Measurements from ENCODE around the gene SIPA1.

SIPA1 gene, protein sequence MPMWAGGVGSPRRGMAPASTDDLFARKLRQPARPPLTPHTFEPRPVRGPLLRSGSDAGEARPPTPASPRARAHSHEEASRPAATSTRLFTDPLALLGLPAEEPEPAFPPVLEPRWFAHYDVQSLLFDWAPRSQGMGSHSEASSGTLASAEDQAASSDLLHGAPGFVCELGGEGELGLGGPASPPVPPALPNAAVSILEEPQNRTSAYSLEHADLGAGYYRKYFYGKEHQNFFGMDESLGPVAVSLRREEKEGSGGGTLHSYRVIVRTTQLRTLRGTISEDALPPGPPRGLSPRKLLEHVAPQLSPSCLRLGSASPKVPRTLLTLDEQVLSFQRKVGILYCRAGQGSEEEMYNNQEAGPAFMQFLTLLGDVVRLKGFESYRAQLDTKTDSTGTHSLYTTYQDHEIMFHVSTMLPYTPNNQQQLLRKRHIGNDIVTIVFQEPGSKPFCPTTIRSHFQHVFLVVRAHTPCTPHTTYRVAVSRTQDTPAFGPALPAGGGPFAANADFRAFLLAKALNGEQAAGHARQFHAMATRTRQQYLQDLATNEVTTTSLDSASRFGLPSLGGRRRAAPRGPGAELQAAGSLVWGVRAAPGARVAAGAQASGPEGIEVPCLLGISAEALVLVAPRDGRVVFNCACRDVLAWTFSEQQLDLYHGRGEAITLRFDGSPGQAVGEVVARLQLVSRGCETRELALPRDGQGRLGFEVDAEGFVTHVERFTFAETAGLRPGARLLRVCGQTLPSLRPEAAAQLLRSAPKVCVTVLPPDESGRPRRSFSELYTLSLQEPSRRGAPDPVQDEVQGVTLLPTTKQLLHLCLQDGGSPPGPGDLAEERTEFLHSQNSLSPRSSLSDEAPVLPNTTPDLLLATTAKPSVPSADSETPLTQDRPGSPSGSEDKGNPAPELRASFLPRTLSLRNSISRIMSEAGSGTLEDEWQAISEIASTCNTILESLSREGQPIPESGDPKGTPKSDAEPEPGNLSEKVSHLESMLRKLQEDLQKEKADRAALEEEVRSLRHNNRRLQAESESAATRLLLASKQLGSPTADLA

DNA sequence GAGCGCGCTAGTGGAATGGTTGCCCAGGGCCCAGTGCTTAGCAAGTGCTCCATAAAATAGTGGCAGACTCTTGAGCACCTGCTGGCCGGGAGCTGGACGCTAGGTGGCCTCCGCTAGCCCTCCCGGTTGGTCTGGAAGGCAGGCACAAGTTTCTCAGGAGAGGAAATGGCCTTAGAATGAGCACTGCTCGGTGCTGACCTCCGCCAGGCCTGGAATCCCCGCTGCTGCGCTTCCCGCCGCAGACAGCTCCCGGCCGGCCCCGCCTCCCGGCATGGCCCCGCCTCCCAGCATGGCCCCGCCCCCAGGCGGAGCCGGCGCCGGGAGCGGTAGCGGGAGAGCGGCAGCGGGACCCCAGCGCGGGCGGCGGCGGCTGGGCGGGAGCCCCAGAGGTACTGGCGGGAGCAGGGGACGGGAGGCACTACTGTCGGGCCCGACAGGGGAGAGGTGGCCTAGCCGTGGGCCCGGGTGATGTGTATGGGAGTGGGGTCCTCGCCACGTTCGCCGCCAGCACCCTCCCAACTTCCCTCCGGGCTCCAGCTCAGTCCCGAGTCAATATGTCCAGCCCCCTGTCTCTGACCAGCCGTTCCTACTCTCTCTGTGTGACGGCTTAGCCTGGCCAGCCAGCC is at the start of gene SIPA1:
Gene SIPA1, plus strand, starts transcription at position 308 of the 626 bp plus-strand sequence. CDS start 2,821 bp downstream, outside the sequence.
- in situ Hi-C loops (cut with HindIII; ENCODE audit: low pct_unique_long_range_greater_than_20kb, low sequenced_read_pairs) = no loop called here
- DNase-seq (ENCODE audit: low read depth in 1 of 2, low spot score in 1 of 2) = peak in 1 of 2 experiments; percentile 73
- no peak for TF ChIP-seq JUND (IDR thresholded peaks at IDR 0.05; ENCODE audit: low read depth)

DNA sequence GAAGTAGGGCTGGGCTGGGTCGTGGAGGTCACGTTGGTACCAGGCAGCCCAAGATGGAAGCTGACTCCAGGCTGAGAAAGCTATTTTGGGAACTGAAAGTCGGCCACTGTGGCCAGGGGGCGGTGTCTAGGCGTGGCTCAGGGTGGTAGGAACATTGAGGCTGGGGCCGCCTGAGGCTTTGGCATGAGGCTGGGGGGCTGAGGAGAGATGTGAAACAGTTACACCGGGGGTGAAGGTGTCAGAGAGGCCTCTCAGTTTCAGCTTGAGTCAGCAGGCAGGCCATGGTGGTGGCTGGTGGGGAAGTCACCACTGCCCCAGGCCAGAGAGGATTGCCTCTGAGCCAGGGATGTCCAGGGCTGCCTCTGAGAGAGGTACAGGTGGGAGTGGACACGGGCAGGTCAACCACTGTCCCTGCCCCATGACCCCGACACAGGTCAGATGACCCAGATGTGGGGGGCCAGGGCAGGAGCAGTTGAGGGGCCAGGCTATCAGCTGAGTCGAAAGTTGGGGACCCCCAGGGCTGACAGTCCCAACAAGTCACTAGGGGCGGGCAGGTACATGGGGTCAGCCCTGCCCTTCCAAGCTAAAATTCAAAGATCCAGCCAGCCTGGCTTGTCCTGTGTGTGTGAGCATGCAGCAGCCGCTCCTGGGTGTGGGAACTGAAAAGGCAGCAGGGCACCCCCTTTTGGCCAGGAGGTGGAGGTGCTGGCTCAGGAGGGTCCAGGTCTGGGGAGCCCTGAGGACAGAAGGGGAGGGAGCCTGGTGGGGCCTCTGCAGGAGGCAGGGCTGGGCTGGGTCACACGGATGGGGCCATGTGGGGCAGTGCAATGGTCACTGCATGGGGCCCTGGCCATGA is 49.5 kb upstream of the SIPA1 start:
- peak; percentile 70 to 86 for DNase-seq (ENCODE audit: low read depth in 1 of 2, low spot score in 1 of 2)
- in situ Hi-C loops (cut with HindIII; ENCODE audit: low pct_unique_long_range_greater_than_20kb, low sequenced_read_pairs) = no loop called here
- TF ChIP-seq JUND (IDR thresholded peaks at IDR 0.05; ENCODE audit: low read depth) = no peak

DNA sequence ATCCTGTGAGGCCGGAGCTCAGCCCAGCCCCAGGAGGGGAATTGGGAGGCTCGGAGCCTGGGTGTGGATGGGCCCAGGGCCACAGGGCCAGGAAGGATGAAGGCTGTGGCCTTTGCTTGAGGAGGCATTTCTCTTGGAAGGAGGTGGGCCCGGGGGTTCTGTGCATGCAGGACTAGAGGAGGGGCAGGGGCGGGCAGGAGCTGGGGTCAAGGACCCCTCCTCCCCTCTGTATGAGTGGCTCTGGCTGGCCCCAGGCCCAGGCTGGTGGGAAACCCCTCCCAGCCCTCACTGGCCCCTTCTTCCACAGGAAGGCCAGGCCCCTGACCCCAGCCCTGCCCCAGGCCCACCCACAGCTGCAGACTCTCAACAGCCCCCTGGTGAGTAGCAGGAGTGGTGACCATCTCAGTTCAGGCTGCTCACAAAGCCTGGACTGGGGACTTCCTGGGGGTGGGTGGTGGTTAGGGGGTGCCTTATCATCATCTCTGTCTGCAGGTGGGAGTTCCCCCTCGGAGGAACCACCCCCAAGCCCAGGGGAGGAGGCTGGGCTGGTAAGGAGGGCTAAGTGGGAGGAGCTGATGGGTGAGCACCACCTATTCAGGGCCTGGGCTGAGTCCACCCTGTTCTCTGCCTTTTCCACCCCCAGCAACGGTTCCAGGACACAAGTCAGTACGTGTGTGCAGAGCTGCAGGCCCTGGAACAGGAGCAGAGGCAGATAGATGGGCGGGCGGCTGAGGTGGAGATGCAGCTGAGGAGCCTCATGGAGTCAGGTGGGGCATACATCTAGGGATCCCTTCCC is 48.3 kb upstream of the SIPA1 start:
- TF ChIP-seq JUND (IDR thresholded peaks at IDR 0.05; ENCODE audit: low read depth) = no peak
- no peak for DNase-seq (ENCODE audit: low read depth in 1 of 2, low spot score in 1 of 2)
- in situ Hi-C loops (cut with HindIII; ENCODE audit: low pct_unique_long_range_greater_than_20kb, low sequenced_read_pairs) = no loop called here

DNA sequence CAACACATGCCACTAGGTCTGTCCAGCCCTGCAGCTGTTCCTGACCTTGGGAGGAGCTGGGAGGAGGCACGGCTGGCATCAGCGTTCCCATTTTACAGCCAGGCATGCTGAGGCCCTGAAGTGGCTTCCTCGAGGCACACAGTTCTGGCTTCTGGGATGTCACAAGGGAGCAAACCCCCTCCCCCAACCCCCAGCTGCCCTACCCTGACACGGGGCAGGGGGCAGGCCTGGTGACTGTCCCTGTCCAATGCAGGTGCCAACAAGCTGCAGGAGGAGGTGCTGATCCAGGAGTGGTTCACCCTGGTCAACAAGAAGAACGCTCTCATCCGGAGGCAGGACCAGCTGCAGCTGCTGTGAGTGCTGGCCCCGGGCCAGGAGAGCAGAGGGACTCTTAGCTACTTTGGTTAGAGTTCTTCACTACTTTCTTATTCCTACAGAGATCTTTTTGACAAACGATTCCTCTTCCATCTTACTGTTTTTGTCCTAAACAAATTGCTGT is 47.6 kb upstream of the SIPA1 start:
- no peak for TF ChIP-seq JUND (IDR thresholded peaks at IDR 0.05; ENCODE audit: low read depth)
- in situ Hi-C loops (cut with HindIII; ENCODE audit: low pct_unique_long_range_greater_than_20kb, low sequenced_read_pairs) = no loop called here

DNA sequence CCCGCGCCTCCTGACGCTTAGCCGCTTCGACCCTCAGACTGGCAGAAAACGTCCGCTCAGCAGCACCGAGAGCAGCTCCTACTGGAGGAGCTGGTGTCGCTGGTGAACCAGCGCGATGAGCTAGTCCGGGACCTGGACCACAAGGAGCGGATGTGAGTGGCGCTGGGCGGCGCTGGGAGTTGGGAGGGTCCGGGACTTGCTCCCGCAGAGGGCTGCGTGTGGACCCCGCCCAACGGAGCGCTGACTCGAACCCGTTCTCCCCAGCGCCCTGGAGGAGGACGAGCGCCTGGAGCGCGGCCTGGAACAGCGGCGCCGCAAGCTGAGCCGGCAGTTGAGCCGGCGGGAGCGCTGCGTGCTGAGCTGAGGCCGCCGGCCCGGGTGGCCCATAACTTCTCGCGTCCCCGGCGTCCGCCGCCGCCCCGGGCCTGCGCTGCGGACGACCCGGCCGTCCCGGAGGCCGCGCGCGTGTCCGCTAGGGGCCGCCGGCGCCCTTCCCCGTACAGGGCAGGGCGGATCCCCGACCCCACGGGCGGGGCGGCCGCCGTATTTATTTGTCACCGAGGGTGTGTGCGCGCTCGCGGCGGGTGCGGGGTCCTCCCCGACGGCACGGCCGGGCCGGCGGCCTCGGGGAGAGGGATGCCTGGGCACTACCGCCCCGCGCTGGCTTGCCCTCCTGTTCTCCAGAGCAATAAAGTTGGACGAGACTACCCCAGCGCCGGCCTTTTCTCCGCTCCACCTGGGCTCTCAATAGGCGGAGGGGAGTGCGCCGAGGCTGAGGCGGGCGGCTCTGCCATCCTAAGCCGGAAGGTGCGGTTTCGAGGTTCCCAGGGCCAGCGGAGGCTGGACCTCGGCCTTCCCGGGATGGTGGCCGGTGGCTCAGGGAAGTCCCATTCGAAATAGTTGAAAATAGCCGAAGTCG is 45.7 kb upstream of the SIPA1 start:
- no peak for DNase-seq (ENCODE audit: low read depth in 1 of 2, low spot score in 1 of 2)
- TF ChIP-seq JUND (IDR thresholded peaks at IDR 0.05; ENCODE audit: low read depth) = no peak
- in situ Hi-C loops (cut with HindIII; ENCODE audit: low pct_unique_long_range_greater_than_20kb, low sequenced_read_pairs) = no loop called here

More for the DNA sequence above, 47.6 kb upstream of the SIPA1 start:
- no peak for DNase-seq (ENCODE audit: low read depth in 1 of 2, low spot score in 1 of 2)

DNA sequence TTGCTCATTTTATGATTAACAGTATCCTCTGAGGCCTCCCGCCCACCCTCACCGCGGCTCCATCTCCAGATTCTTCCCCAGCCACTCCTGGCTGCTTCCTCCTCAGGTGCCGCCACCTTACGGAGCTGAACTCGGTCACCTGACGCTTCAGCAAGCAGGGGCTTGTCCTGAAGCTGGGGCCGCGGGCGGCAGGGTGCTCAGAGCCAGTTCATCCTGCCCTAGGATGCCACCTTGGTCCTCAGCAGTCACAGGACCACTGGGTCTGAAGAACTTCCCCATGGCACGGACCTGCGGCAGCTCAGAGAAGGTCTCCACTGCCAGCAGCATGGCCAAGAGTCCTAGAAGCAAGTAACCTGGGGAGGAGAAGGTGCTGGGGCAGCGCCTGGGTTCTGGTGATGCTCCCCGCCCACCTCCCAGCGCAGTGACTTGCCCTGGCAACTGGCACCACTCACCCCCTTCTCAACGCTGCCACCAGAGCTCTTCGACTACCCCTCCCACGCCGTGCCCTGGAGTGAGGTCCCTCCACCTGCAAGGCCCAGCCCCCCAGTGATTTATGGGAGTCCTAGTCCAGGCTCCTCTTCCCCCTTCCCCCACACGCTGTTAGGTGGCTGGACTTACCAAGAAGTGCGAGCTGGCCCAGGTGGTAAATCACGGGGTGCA is 44.9 kb upstream of the SIPA1 start:
- TF ChIP-seq JUND (IDR thresholded peaks at IDR 0.05; ENCODE audit: low read depth) = no peak
- in situ Hi-C loops (cut with HindIII; ENCODE audit: low pct_unique_long_range_greater_than_20kb, low sequenced_read_pairs) = no loop called here
- DNase-seq (ENCODE audit: low read depth in 1 of 2, low spot score in 1 of 2) = no peak

DNA sequence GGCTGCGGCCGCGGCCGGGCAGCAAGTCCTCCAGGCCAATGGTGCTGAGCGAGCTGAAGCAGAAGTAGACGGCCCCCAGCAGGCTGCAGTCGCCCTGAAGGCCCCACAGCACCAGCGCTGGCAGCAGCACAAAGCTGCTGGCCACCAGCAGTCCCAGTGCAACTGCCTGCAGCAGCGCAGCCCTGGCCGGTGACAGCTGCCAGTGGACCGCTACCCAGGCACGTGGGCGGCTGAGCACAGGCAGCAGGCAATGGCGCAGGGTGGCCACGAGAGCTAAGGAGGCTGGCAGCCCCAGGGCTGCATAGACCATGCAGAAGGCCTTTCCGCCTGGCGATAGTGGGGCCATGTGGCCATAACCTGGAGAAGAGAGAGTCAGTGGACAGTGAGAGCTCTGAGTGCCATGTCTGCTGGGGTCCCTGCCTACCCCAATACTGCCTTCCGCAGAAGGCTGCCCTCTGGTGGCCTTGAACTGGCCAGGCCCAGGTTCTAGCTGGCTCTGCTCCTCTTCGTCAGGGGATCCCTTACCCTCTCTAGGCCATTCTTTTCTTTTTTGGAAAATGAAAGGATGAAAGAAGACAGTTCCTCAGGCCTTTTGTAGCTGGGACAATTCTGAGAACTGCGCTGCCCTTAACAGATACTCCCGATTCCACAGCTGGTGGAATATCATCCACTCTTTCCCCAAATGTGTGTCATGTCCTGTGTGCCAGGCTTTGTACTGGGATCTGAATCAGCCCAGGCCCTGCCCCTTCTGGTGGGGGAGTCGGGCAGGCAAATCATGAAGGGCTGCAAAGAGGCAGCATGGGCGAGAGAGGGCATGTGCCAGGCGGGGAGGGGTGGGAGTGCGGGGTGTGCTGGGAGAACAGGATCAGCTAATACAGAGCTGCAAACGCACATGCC is 44.1 kb upstream of the SIPA1 start:
- TF ChIP-seq JUND (IDR thresholded peaks at IDR 0.05; ENCODE audit: low read depth) = no peak
- peak; percentile 47 to 88 for DNase-seq (ENCODE audit: low read depth in 1 of 2, low spot score in 1 of 2)
- in situ Hi-C loops (cut with HindIII; ENCODE audit: low pct_unique_long_range_greater_than_20kb, low sequenced_read_pairs) = no loop called here

DNA sequence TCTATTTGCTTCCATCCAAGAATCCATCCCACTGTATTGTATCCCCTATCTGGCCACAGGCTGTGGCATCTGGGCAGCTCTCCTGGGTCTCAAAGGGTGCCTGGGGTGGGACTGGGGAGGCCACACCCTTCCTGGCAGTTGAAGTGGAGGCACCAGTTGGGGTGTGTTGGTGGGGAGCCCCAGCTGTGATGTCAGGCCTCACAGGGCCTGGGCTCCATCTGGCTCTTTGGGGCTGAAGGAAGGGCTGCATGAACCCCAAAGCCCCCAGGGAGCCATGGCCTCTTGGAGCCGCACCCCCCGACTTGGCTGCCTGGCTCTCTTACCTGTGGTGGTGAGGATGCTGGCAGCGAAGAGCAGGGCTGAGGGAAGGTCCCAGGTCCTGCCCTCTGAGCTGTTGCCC is 42.8 kb upstream of the SIPA1 start:
- no peak for DNase-seq (ENCODE audit: low read depth in 1 of 2, low spot score in 1 of 2)
- in situ Hi-C loops (cut with HindIII; ENCODE audit: low pct_unique_long_range_greater_than_20kb, low sequenced_read_pairs) = no loop called here
- TF ChIP-seq JUND (IDR thresholded peaks at IDR 0.05; ENCODE audit: low read depth) = no peak

Data from T47D (cell line).